ENCODE data around the gene B4GALT5. TPM values are rescaled to one million over a fixed set of nuclear protein-coding genes. Genes with fewer than 3 reads are reported as not detected.

The B4GALT5 gene
- total RNA-seq, 1 donor from 2014 or later, result 47.9 TPM

GRCh38 chr20:49644980-49645565, 68.6 kb downstream of the B4GALT5 start:
- Mint-ChIP-seq H3K4me1 (ENCODE audit: unreplicated experiment) (no peaks in the 10 kb centered on the region), H3K27me3 (no peaks in the 10 kb centered on the region), H3K4me3 (no peak overlapping the region), H3K27ac (no peak overlapping the region), H3K9me3 (no peaks in the 10 kb centered on the region), H3K36me3 (peaks cover 44% of the 10 kb centered on the region)
- no peak for TF ChIP-seq CTCF (conservative IDR thresholded peaks at IDR 0.05)
- no peak for DNase-seq (ENCODE audit: extremely low spot score, unreplicated experiment)

GRCh38 chr20:49642816-49643215, 70.9 kb downstream of the B4GALT5 start:
- TF ChIP-seq CTCF (conservative IDR thresholded peaks at IDR 0.05), result no peak
- Mint-ChIP-seq H3K4me3 (no peak overlapping the region), H3K27ac (no peak overlapping the region), H3K4me1 (ENCODE audit: unreplicated experiment) (no peaks in the 10 kb centered on the region), H3K27me3 (no peaks in the 10 kb centered on the region), H3K36me3 (peaks cover 40% of the 10 kb centered on the region), H3K9me3 (no peaks in the 10 kb centered on the region)
- DNase-seq (ENCODE audit: extremely low spot score, unreplicated experiment), result no peak

- no peak for TF ChIP-seq CTCF (conservative IDR thresholded peaks at IDR 0.05)
- Mint-ChIP-seq H3K36me3 (peaks cover 38% of the 10 kb centered on the region), H3K4me1 (ENCODE audit: unreplicated experiment) (no peaks in the 10 kb centered on the region), H3K27me3 (no peaks in the 10 kb centered on the region), H3K9me3 (no peaks in the 10 kb centered on the region), H3K4me3 (no peak overlapping the region), H3K27ac (no peak overlapping the region)
- no peak for DNase-seq (ENCODE audit: extremely low spot score, unreplicated experiment)
Measured at GRCh38 chr20:49641683-49642656, 71.7 kb downstream of the B4GALT5 start.

- Mint-ChIP-seq H3K4me1 (ENCODE audit: unreplicated experiment) (no peaks in the 10 kb centered on the region), H3K9me3 (no peaks in the 10 kb centered on the region), H3K27me3 (no peaks in the 10 kb centered on the region), H3K4me3 (no peak overlapping the region), H3K36me3 (peaks cover 55% of the 10 kb centered on the region), H3K27ac (no peak overlapping the region)
- TF ChIP-seq CTCF (conservative IDR thresholded peaks at IDR 0.05), result no peak
- no peak for DNase-seq (ENCODE audit: extremely low spot score, unreplicated experiment)
Measured at GRCh38 chr20:49637046-49637637, 76.5 kb downstream of the B4GALT5 start.

GRCh38 chr20:49636447-49636846, 77.2 kb downstream of the B4GALT5 start:
- Mint-ChIP-seq H3K36me3 (peaks cover 52% of the 10 kb centered on the region), H3K4me3 (no peak overlapping the region), H3K27ac (no peak overlapping the region), H3K9me3 (no peaks in the 10 kb centered on the region), H3K4me1 (ENCODE audit: unreplicated experiment) (peaks cover 4% of the 10 kb centered on the region), H3K27me3 (no peaks in the 10 kb centered on the region)
- no peak for TF ChIP-seq CTCF (conservative IDR thresholded peaks at IDR 0.05)
- no peak for DNase-seq (ENCODE audit: extremely low spot score, unreplicated experiment)

Measured in type B pancreatic cell (in vitro differentiated cells).